GM04504 (cell line): ENCODE measurements around the gene QRFP.
"Not testable (repeated sequence)": the region's sequence is repeated elsewhere in the genome, so short reads cannot be mapped to it uniquely, and the experiment has no call there.

Experiments
- DNase-seq: peaks from one replicate; pipeline ENCODE4 v3.0.0-alpha.2; 2012; ENCODE audit warnings: low read depth

QRFP gene

GRCh38 chr9:130919559-130920145, 23.0 kb upstream of the QRFP start:
- DNase-seq: no peak

GRCh38 chr9:130918826-130919558, 22.4 kb upstream of the QRFP start:
- DNase-seq: no peak

GRCh38 chr9:130918101-130918825, 21.7 kb upstream of the QRFP start:
- DNase-seq: no peak

GRCh38 chr9:130917168-130917960, 20.8 kb upstream of the QRFP start:
- no peak for DNase-seq

- no peak for DNase-seq
Observed at GRCh38 chr9:130915096-130915447, 18.5 kb upstream of the QRFP start.

- DNase-seq: no peak
Observed at GRCh38 chr9:130914417-130915095, 17.9 kb upstream of the QRFP start.

GRCh38 chr9:130913599-130914416, 17.2 kb upstream of the QRFP start:
- no peak for DNase-seq

GRCh38 chr9:130912932-130913598, 16.5 kb upstream of the QRFP start:
- peak; percentile 28 for DNase-seq

- DNase-seq: no peak
Observed at GRCh38 chr9:130911254-130912049, 14.8 kb upstream of the QRFP start.

- not testable (repeated sequence) for DNase-seq
Observed at GRCh38 chr9:130910670-130911069, 14.1 kb upstream of the QRFP start.

- not testable (repeated sequence) for DNase-seq
Observed at GRCh38 chr9:130910041-130910440, 13.4 kb upstream of the QRFP start.

- no peak for DNase-seq
Observed at GRCh38 chr9:130908878-130909355, 12.3 kb upstream of the QRFP start.

- DNase-seq: no peak
Observed at GRCh38 chr9:130908146-130908877, 11.7 kb upstream of the QRFP start.

- DNase-seq: no peak
Observed at GRCh38 chr9:130906735-130907416, 10.3 kb upstream of the QRFP start.

GRCh38 chr9:130905902-130906734, 9.5 kb upstream of the QRFP start:
- no peak for DNase-seq

GRCh38 chr9:130905125-130905901, 8.7 kb upstream of the QRFP start:
- DNase-seq: no peak
